HG03025 (cell line): Measurements from ENCODE around the gene CPA5.

Experiments used
- ATAC-seq: cut with Tn5 transposase; IDR thresholded peaks from one replicate; pipeline ENCODE4 v1.9.1; 2021; ENCODE audit warnings: mild to moderate bottlenecking, moderate library complexity; ENCODE audit not compliant: unreplicated experiment, low FRiP score

The CPA5 gene

GRCh38 chr7:130356876-130357611, 12.4 kb downstream of the CPA5 start:
- no peak for ATAC-seq

DNA sequence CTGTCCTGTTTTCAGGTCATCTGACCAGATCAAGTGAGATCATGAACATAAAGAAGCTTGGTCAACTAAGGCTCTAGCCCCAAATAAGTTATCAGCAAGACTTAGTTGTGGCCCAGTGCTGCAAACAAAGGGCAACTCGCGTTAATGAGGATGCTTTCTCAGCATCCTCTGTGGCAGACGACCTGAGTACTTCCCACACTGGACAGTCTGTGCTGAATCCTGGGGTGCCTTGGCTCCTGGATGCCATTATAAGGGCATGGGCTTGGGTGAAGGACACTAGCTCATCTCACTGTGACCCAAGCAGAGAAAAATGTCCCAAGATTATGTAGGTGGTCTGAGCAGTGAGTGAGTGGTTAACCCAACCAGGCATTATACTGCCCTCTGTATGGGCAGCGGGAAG, 13.9 kb downstream of the CPA5 start:
- no peak for ATAC-seq

DNA sequence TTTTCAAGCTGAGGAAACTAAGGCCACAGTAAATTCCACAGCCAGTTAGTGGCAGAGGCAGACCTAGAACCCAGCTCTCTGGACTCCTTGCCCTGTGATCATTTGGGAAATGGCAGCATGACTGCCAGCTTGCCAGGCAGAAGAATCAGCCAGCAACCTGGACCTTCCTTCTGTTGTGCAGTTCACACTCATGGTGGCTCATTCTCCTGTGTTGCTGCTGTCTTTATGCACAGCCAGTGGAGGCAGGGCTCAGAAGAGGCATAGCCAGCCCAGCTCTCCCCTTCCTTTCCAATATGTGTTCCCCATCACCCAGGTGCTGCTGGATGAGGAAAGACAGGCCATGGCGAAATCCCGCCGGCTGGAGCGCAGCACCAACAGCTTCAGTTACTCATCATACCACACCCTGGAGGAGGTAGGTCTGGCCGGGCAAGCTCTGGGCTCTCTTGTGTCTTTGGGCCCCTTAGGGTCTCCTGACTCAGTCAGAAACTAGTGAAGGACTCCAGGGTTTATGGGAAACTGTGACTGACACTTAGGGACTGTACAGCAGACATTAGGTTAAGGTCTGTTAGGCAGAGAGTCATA, 14.8 kb downstream of the CPA5 start:
- ATAC-seq, result no peak

GRCh38 chr7:130360518-130360917, 15.9 kb downstream of the CPA5 start:
- no peak for ATAC-seq

GRCh38 chr7:130361681-130362080, 17.1 kb downstream of the CPA5 start:
- no peak for ATAC-seq

DNA sequence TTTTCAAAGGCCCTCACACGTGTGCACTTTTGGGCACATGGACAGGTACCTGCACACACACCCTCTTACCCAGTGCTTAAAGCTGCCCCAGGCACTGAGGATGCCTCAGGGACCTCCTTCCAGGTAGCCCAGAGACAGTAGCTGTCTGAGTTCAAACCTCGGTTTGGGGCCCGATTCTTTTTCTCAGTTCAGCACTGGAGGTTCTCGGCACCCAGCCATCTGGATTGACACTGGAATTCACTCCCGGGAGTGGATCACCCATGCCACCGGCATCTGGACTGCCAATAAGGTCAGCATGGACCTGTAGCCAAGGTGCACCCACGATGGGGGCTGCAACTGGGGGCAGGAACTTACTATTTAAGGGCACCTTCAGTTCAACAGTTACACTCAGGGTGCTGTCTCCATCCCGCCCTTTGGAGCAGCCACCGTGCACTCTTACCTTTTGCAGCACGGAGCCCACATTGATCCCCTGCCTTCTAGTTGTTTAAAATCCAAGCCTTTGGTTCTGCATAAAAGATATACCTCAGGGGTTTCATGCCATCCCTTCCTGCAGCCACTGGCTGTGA, 17.7 kb downstream of the CPA5 start:
- no peak for ATAC-seq

DNA sequence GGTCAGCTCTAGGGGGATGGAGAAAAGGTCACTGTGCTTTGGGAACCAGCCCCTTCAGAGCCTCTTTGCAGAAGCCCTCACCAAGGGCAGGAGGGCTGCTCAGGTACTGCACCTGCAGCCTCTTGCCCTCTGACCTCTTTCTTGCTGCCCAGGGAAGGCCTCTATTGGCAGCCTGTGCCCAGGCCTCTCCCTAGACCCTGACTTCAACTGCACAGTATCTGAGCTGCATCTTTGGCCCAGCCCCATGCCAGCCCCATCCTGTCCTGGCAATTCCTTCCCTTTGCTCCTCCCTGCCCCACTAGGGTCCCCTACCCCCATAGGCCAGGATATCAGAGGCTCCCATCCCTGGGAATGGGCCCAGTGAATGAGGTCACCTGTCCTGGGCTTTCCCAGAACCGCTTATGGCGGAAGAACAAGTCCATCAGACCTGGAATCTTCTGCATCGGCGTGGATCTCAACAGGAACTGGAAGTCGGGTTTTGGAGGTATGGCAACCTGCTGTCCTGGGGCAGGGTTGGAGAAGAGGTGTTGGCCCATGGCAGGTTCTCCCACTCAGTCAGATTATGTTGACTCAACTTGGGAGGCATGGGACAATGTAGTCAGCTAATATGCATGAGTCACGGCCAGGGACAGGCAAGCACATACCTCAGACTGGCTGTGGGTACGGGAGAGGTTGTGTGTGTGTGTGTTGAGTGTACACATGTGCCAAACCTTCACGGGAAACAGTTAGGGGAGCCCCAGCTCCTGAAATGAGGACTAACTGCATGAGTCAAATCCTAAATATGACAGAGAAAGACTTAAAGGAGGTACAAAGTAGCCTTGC, 18.6 kb downstream of the CPA5 start:
- ATAC-seq, result no peak

DNA sequence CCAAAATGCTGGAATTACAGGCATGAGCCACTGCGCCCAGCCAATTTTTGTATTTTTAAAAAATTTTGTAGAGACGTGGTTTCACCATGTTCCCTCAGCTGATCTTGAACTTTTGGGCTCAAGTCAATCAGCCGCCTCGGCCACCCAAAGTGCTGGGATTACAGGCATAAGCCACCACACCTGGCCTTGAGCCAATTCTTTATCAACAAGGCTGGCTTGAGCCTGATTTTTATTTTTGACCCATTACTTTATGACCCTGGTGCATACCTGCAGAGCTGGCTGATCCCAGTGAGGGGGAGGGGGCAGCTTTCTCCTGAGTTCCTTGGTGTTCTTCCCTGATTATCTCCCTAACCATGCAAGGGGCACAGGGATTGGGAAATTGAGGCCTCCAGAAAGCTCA, 19.8 kb downstream of the CPA5 start:
- ATAC-seq, result no peak

- ATAC-seq, result no peak
These were observed 20.5 kb downstream of the CPA5 start for GRCh38 chr7:130365088-130365487.

GRCh38 chr7:130365511-130366441, 21.2 kb downstream of the CPA5 start:
- ATAC-seq, result no peak

DNA sequence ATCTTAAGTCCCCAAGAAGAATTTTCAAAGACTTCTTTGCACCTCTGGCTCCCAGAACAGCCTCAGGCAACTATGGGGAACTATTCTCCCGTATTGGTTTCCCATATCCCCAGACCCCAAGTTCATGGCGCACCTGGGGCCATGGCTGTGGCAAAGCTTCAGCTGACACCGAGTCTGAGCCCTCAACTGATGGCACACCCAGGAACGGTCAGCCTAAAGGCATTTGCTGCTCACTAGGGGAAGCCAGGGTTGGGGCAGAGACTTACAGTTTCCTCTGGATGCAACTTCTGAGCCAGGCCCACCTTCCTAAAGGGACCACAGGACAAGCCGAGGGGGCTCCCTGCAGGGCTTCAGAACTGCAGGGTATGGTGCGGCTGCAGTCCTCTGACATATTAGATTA, 21.9 kb downstream of the CPA5 start:
- no peak for ATAC-seq

GRCh38 chr7:130367088-130367755, 22.6 kb downstream of the CPA5 start:
- ATAC-seq, result no peak

DNA sequence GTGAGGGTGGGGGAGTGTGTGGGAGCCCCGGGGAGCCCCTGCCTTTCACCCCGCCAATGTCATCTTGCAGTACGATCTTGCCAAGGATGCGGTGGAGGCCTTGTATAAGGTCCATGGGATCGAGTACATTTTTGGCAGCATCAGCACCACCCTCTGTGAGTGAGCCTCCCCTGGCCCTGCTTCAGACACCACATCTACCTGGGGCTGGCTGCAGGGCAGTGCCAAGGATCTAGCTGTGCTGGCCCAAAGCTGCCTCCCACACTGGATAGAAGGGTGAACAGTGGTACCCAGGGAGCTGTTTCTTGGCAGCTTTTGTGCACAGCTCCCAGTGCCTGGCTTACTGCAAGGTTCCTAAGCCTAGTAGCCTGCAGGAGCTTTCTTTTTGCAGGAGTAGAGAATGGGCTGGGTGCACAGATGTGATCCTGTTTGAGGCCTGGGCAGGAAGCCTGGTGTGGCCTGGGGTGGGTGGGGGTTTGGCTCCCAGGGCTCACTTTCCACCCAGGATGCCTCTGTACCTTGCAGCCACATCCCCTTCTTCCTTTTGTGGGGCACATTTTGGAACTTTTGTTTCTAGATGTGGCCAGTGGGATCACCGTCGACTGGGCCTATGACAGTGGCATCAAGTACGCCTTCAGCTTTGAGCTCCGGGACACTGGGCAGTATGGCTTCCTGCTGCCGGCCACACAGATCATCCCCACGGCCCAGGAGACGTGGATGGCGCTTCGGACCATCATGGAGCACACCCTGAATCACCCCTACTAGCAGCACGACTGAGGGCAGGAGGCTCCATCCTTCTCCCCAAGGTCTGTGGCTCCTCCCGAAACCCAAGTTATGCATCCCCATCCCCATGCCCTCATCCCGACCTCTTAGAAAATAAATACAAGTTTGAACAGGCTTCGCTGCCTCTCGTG, 23.5 kb downstream of the CPA5 start:
- ATAC-seq, result no peak

- ATAC-seq, result no peak
These were observed 24.6 kb downstream of the CPA5 start for GRCh38 chr7:130369110-130369711.

- ATAC-seq, result no peak
These were observed 25.4 kb downstream of the CPA5 start for GRCh38 chr7:130369831-130370550.

- ATAC-seq, result no peak
These were observed 26.4 kb downstream of the CPA5 start for GRCh38 chr7:130371046-130371445.

DNA sequence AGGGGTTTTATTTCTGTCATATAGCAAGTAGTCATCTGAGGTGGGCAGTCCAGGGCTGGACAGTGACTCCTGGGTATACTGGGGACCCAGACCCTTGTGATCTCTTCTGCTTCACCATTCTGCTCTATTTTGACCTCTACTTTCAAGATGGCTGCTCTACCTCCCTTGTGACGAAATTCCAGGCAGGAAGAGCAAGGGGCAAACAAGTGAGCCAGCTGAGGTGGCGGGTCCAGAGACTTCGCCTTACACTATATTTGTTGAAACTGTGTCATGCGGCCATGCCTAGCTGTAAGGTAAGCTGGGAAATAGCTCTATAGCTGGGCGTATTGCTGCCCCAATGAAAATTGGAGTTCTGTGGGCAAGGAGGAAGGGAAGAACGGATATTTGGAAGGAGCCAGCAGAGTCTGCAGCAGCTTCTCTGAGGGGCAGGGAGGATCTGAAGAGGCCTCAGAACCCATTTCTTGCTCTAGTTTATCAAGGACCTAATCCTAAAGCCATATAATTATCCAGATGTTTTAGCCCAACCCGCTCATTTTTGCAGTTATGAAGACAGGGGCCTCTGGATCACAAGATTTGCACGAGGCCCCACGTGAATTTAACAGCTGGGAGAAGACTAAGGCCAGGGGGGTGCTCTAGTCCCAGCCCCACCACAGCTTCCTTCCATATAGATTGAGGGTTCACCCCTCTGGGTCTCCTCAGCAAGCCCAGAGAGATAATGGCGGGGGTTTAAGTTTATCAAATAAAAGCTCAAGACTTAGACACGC, 28.0 kb downstream of the CPA5 start:
- no peak for ATAC-seq
